ENCODE measurements around the gene NFIB.
A peak's percentile ranks its signal among the peaks of the same experiment; 100 is the strongest.

NFIB gene

GRCh38 chr9:14139287-14139686, 174.7 kb downstream of the NFIB start:
- no peak for DNase-seq

DNA sequence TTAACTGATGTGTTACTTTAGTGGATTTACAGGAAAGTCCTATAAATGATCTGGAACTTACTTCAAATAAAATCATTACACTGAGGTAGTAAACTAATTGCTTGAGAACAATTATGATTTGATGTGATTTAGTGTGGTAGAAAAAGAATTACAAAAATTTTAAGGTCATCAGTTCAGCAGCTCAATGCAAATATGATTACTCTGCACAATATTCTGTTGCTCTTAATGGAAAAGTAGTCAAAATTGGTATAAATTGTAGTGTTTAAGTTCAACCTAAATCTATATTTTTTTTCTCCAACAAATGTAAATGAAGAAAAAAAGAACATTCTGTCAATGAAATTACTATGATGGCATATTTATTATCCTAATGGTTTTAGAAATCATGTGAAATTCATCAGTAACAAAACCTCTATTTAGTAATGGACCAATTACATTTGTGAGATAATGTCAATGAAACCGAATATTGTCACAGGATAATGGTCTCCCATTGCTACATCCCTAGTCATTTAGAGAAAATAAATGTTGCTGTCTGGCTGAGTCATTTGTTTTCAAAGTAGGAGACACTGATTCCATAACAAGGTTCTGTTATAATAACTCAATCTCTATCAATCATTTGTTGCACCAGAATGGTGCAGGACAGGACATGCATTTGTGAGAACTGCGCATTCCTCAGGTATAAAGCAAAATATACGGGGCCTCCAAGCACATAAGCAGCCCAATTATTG, 177.1 kb downstream of the NFIB start:
- no peak for DNase-seq

DNA sequence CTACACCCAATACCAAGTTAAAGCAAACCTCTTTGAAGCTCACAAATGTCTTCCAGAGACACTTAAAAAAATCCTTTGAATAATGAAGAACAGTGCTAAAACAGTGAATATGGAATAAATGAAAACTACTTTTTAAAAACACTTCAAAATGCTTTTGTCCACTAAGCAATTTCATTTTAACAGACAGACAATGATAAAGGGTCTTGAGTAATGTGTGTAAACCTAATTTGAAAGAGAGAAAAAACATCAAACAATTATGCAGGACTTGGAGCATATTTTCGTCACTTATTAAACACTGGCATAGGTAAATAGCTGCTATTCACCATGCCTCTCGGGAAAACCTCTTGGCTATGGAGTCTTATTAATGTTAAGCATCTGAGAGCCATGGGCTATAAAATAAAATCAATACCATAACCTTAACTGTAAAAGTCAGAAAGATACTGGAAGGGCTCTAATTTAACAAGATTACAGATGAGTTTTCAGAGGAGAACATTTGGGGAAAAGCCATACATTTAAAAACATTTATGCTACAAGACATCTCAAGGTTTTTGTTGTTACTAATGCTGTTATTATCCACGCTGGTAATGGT, 177.8 kb downstream of the NFIB start:
- DNase-seq = no peak

DNA sequence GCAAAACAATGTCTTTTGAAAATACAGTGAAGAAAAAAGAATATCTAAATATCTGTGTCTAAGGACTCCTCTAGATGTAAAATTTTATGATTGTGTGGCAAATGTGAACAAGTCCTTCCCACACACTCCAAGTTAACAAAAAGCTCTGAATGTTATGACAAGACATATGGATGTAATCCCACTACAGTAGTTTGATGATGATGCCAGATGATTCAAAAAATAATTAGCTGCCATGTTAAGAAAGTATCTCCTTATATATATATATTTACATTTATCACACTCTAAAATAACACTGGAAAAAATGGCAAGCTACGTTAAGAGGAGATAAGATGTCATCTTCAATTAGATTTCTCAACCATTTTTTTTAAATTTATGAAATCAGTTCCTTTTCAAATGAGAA, 178.5 kb downstream of the NFIB start:
- peak; percentile 6 for DNase-seq

- DNase-seq = no peak
Measured at GRCh38 chr9:14133394-14133793, 180.5 kb downstream of the NFIB start.

GRCh38 chr9:14132775-14133174, 181.2 kb downstream of the NFIB start:
- DNase-seq = no peak

DNA sequence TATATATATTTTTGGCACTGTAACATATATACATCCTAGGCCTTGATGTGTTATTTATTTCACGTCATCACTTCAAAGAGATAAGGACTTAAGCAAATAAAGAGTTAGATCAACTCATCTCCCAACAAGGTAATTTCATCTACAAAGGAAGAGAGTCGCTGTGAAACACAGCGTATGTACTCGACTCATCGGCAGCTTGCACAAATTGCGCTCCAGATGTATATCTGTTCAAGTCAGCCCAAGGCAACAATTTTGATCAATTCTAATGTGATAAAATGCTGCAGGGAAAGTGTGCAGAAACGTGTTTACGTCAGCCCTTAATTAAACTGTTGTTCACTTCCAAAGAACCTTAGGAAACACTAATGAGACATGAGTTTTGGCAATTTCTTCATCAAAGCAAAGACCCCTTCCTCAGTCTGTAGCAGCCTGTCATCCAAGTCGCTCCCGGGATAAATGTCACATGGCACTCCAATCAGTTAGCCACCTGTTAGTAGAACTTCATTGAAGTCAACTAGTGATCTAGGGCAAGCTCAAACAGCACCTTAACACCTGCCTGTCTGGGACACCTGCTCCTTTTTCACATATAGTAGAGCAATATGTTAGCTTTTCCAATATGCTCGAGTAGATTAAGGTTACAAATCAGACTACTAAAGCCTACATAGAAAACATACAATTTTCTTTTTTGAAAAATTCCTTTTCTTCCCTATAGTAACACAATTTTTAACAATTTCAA, 182.4 kb downstream of the NFIB start:
- DNase-seq = peak; percentile 94

GRCh38 chr9:14127656-14128055, 186.3 kb downstream of the NFIB start:
- no peak for DNase-seq

DNA sequence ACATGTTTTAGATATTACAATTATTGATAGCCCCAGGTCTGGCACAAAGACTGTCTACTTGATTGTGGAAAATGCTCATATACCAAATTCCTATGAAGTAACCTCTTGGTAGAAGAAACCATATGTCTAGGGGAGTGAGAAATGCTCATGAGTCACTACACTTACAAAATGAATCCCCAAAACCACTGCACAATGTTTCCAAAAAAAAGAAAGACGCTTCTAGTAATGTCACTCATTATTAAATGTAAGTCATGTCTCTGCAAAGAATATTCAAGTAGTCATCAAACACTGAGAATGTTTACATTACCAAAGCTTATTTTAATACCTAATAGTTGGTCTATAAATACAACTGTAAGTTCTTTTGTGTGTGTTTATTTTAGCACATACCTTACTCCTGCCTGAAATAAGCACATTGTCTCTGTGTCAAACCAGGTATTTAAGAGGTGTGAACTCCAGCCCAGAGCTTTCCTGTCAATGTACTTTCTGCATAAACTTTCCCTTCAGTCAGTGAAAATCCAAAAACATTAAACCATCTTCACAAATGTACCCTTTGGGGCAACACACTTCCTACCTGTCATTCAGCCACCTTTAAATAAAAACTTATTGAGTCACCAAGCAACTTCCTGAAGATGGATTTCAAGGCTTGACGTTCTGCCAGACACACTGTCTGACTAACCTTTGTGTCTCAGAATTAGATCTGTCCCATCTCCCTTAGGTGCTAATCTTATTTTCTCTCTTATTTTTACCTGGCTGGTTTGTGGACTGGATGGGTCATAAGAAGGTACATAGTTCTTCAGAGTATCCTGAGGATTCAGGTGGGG, 194.0 kb downstream of the NFIB start:
- no peak for DNase-seq

DNA sequence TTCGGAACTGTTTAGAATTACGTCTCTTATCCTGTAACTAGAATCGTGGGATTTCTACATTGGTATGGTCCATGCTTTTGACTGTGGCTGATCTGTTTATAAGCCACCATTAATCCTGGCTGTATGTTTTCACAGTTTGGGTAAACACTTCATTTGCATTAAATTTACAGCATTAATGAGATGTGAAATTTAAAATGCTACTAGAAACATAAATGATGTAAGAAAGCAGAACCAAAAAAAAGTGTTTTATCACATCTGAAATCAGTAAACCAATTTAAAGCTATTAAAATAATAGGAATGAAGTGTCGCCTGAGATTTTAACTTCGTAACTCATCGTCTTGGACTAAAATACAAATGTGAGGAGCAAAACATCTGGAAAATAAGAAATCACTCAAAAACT, 201.7 kb downstream of the NFIB start:
- no peak for DNase-seq

GRCh38 chr9:14111696-14112095, 202.2 kb downstream of the NFIB start:
- DNase-seq = no peak

DNA sequence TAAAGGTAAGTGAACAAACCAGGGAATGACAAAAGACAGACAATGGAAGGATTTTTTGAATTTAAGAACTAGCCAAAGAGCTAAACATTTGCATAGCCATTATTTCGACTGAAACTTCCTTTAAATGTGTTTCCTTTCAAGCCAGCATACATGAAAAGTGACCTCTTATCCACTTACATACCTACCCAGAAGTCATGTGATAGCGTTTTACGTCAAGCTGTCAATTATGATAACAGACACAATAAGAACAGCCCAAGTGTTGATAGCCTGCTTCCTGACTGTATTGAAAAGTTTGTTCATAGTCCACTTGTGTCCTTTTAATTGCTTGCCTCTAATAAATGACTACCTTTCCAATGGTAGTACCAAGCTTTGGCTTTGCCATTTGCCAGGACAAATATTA, 206.0 kb downstream of the NFIB start:
- no peak for DNase-seq

DNA sequence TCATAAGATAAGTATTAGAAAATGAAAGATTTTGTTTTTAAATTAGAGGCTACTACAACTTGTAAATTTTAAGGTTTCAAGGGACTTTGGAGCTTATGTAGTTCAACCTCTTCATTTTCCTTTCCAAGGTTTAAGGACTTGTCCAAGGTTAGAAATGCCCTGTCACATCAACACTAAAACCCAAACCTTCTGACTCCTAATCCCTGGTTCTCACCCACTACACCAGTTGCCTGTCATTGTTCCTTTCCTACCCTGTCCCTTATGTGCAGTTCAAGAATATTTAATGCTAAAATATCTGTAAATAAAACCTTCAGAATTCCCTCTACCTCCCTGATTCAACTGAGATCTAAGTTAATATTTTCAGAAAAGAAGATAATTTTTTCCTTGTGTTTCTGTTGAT, 206.4 kb downstream of the NFIB start:
- no peak for DNase-seq

DNA sequence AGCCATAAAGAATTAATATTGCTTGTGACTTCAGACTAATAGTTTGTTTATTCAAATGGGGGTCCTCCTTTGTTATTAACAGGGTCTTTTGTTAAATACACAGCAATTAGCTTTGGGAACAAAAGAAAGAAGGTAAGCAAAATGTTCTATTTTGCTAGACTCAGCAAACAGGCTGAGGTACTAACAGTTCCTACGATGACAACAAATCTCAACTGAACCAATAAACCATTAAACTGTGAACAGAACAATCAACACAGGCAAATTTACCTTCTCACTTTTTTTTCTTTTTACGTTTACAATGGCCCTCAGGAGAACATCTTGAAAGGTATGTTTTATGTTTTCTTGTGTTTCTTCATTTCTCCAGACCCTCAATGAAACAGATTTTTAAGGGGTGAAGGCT, 207.2 kb downstream of the NFIB start:
- DNase-seq = no peak

GRCh38 chr9:14104496-14104895, 209.4 kb downstream of the NFIB start:
- DNase-seq = no peak

- DNase-seq = no peak
Measured at GRCh38 chr9:14103115-14103514, 210.8 kb downstream of the NFIB start.

DNA sequence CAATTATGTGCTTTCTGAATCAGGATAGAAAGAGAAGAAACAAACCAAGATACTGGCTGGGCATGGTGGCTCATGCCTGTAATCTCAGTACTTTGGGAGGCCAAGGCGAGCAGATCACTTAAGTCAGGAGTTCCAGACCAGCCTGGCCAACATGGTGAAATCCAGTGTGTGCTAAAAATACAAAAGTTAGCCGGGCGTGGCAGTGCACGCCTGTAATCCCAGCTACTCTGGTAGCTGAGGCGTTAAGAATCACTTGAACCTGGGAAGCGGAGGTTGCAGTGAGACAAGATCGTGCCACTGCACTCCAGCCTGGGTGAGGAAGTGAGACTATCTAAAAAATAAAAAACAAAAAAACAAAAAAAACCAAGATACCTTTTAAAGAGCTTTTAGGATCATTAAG, 214.2 kb downstream of the NFIB start:
- no peak for DNase-seq

DNA sequence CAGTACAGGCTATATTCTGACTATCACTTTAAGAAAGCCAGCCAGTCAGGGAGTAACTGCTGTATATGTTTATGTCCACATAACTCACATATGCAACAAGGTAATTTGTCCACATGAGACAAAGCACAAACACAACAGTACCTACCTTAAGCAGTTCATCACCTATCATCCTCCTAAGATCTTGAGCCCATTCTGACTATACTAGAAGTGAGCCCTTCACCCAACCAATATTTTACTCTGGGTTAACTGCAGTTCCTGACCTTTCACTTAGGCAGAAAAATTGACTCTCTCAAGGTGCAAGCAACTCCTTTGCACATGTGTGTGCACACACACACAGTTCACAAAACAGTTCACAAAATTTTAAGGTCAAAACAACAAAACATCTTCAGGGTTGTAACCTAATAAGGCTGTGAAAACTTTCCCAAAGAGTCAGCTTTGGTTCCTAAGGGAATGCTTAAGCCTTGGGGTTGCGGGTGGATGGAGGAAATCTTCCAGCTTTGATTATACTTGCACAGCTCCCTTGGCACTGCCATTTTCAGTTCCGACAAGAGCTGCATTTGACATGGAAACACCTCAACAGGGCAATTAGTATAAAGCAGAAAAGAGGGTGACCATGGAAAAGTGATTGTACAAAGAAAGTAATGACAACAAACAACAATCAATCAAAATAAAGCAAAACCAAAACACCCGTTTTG, 215.3 kb downstream of the NFIB start:
- no peak for DNase-seq

- no peak for DNase-seq
Measured at GRCh38 chr9:14097666-14098415, 216.1 kb downstream of the NFIB start.

DNA sequence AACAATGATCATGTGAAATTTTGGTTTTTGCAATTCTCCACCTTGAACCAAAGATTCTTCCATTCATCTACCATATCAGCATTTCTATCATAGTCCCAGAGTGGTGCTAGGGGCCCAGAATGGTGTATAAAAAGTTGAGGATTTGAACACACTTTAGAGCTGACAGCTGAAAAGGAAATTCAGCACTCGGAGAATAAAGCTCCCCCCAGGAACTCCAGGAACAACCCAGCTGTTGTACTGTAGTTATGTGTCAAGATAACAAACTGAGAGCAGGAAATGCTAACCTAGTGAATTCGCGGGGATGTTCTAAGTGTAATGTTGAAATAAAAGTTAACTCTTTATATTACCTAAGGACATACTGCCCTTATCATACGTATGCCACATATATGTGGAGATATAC, 216.7 kb downstream of the NFIB start:
- no peak for DNase-seq

GRCh38 chr9:14096258-14096922, 217.6 kb downstream of the NFIB start:
- peak; percentile 72 for DNase-seq

Measured in NCI-H2171 treated with DMSO at 0.1 percent for 48 hours (cell line).